HG02840 (cell line): ENCODE measurements around the gene NFX1.

Source experiments
- ATAC-seq: cut with Tn5 transposase; IDR thresholded peaks from one replicate; pipeline ENCODE4 v1.9.1; 2021; ENCODE audit warnings: mild to moderate bottlenecking, moderate library complexity, moderate number of reproducible peaks; ENCODE audit not compliant: unreplicated experiment, low FRiP score

NFX1 gene

GRCh38 chr9:33414889-33415500 lies 124.7 kb downstream of the NFX1 start:
- no peak for ATAC-seq

- ATAC-seq, result no peak
Observed at GRCh38 chr9:33415501-33416038, 125.3 kb downstream of the NFX1 start.

GRCh38 chr9:33416996-33417395 lies 126.7 kb downstream of the NFX1 start:
- no peak for ATAC-seq

GRCh38 chr9:33418090-33418489 lies 127.8 kb downstream of the NFX1 start:
- ATAC-seq, result no peak

- ATAC-seq, result no peak
Observed at GRCh38 chr9:33419708-33420303, 129.5 kb downstream of the NFX1 start.
